Common myeloid progenitor, CD34-positive (primary cell): ENCODE results near the gene TSTD1.
A peak's percentile ranks its signal among the peaks of the same experiment; 100 is the strongest.

Experiments
- CTCF ChIA-PET: fragments of 350-600 bp; sonication (Branson Sonifier 250); formaldehyde crosslinking; loops from one replicate; lab custom pipeline; 2021; ENCODE audit warnings: antibody characterized with exemption; lab: Charles Lee
- POLR2A ChIA-PET: fragments of 350-600 bp; sonication (Branson Sonifier 250); formaldehyde crosslinking; loops from one replicate; lab custom pipeline; 2021; ENCODE audit warnings: antibody characterized with exemption; lab: Charles Lee
- DNase-seq, 3 donors: peaks; one replicate each; pipeline versions ENCODE4 v3.0.0 to v3.0.0-alpha.2; 2013
- H3K27ac ChIP-seq, 2 experiments: 1 replicate in 1 of 2; 2 replicates in 1 of 2; pipeline ENCODE4 v1.7.0; 2013; ENCODE audit warnings: inconsistent platforms in 2 of 2, low read length in 2 of 2, mild to moderate bottlenecking in 2 of 2, low read depth in 1 of 2, moderate library complexity in 1 of 2; ENCODE audit not compliant: severe bottlenecking in 2 of 2, insufficient read depth in 1 of 2, poor library complexity in 1 of 2
- H3K27me3 ChIP-seq, 5 experiments: replicated peaks in 2 of 5; 1 replicate in 3 of 5; 2 replicates in 2 of 5; pipeline versions ENCODE4 v1.6.1 to v1.7.0; 2013; ENCODE audit warnings: low read length in 4 of 5, mild to moderate bottlenecking in 2 of 5, moderate library complexity in 2 of 5, inconsistent platforms in 1 of 5; ENCODE audit not compliant: insufficient read depth in 5 of 5, control insufficient read depth in 4 of 5
- H3K36me3 ChIP-seq, 4 experiments: 1 replicate in 2 of 4; 2 replicates in 2 of 4; pipeline versions ENCODE4 v1.6.1 to v1.7.0; 2013; ENCODE audit warnings: low read length in 3 of 4, control low read depth in 1 of 4, mild to moderate bottlenecking in 1 of 4; ENCODE audit not compliant: control insufficient read depth in 4 of 4, insufficient read depth in 4 of 4
- H3K4me1 ChIP-seq, 4 experiments: 1 replicate in 3 of 4; 2 replicates in 1 of 4; pipeline versions ENCODE4 v1.6.1 to v1.7.1; 2013; ENCODE audit warnings: low read length in 3 of 4, mild to moderate bottlenecking in 3 of 4, control low read depth in 1 of 4, inconsistent platforms in 1 of 4, moderate library complexity in 1 of 4; ENCODE audit not compliant: control insufficient read depth in 4 of 4, insufficient read depth in 4 of 4; ENCODE audit errors: control extremely low read depth in 1 of 4
- H3K4me3 ChIP-seq, 7 experiments: 1 replicate in 4 of 7; 2 replicates in 3 of 7; pipeline versions ENCODE4 v1.5.1 to v1.7.0; 2013; ENCODE audit warnings: mild to moderate bottlenecking in 7 of 7, low read length in 6 of 7, moderate library complexity in 6 of 7, inconsistent platforms in 2 of 7, low read depth in 2 of 7, control low read depth in 1 of 7; ENCODE audit not compliant: insufficient read depth in 4 of 7, control insufficient read depth in 1 of 7; ENCODE audit errors: extremely low read depth in 1 of 7
- H3K9me3 ChIP-seq, 5 experiments: 1 replicate in 4 of 5; 2 replicates in 1 of 5; pipeline versions ENCODE4 v1.6.1 to v1.7.1; 2013; ENCODE audit warnings: low read length in 4 of 5, mild to moderate bottlenecking in 2 of 5, inconsistent platforms in 1 of 5, low read depth in 1 of 5, moderate library complexity in 1 of 5; ENCODE audit not compliant: control insufficient read depth in 4 of 5, insufficient read depth in 2 of 5; ENCODE audit errors: control extremely low read depth in 1 of 5
- WGBS: methylation state at CpG from one replicate; pipeline ENCODE4 v1.1.5; 2013; ENCODE audit not compliant: insufficient coverage; 5-methylcytosine and 5-hydroxymethylcytosine counted together

The TSTD1 gene

DNA sequence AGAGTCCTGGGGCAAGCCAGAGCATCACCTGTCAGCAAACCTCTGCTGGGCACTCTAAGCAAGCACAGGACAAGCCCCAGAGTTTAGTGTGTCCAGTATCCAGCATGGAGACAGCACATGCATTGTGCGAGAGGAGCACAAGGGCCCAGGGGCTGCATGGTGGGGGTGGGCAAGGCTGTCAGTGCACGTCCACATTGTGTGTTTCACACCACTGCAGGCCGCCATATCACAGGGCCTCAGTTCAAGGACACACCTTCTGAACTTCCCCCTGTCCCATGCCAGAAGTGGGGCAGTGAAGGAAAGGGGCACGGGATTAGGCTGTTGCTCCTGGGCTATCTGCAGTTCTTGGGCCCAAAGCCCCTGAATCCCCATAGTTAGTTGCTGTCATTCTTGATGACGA, 782 bp upstream of the TSTD1 start:
- CTCF ChIA-PET: interaction anchor here (0.8 to 11.6 kb wide), 16 partner anchors 19 to 101 kb away, joined by 3 to 166 read pairs (median 7); partner anchors contain the start of genes ARHGAP30, F11R and KLHDC9
- H3K36me3 ChIP-seq: peaks cover 9 to 40% (median 29%) of the 10 kb centered on the region in 4 experiments
- H3K27me3 ChIP-seq: no peaks in the 10 kb centered on the region
- WGBS: 93% methylated on average over 5 of the region's 5 CpGs
- DNase-seq: no peak
- POLR2A ChIA-PET: interaction anchor here (0.9 to 1.8 kb wide), 3 partner anchors 19 to 58 kb away, joined by 3 to 7 read pairs (median 5); partner anchors contain the start of genes F11R and KLHDC9
- H3K9me3 ChIP-seq: no peaks in the 10 kb centered on the region
- peak overlapping the region in 2 of 7 experiments; percentile 83 to 91 for H3K4me3 ChIP-seq
- no peak overlapping the region for H3K27ac ChIP-seq
- H3K4me1 ChIP-seq: peaks cover 4 to 33% (median 25%) of the 10 kb centered on the region in 4 experiments

GRCh38 chr1:161039154-161039545, 386 bp upstream of the TSTD1 start:
- Histone ChIP-seq H3K27me3 (no peaks in the 10 kb centered on the region), H3K36me3 (peaks cover 9 to 40% (median 29%) of the 10 kb centered on the region in 4 experiments), H3K27ac (no peak overlapping the region), H3K9me3 (no peaks in the 10 kb centered on the region), H3K4me3 (peak overlapping the region in 6 of 7 experiments; percentile 73 to 91 (median 79)), H3K4me1 (peaks cover under 1 to 29% (median 22%) of the 10 kb centered on the region in 4 experiments)
- CTCF ChIA-PET: interaction anchor here (1.1 to 11.6 kb wide), 15 partner anchors 8 to 102 kb away, joined by 4 to 166 read pairs (median 7); partner anchors contain the start of genes ARHGAP30, F11R and KLHDC9
- POLR2A ChIA-PET: interaction anchor here (0.7 to 1.8 kb wide), 4 partner anchors 18 to 59 kb away, joined by 3 to 7 read pairs (median 4); partner anchors contain the start of genes F11R and KLHDC9
- no CpG with 5 or more reads among the region's 3 CpGs for WGBS
- DNase-seq: no peak

- H3K27ac ChIP-seq: peak overlapping the region; percentile 25 to 77
- peak overlapping the region; percentile 60 to 91 (median 75) for H3K4me3 ChIP-seq
- H3K27me3 ChIP-seq: no peaks in the 10 kb centered on the region
- H3K4me1 ChIP-seq: peaks cover 0 to 21% (median 17%) of the 10 kb centered on the region in 4 experiments
- POLR2A ChIA-PET: interaction anchor here (0.7 to 1.8 kb wide), 3 partner anchors 17 to 59 kb away, joined by 3 to 5 read pairs (median 3); partner anchors contain the start of gene F11R
- no peaks in the 10 kb centered on the region for H3K9me3 ChIP-seq
- CTCF ChIA-PET: interaction anchor here (0.7 to 11.6 kb wide), 12 partner anchors 9 to 61 kb away, joined by 3 to 166 read pairs (median 7); partner anchors contain the start of genes ARHGAP30, F11R and KLHDC9
- H3K36me3 ChIP-seq: peaks cover 7 to 35% (median 26%) of the 10 kb centered on the region in 4 experiments
- DNase-seq: no peak
- WGBS: 61% methylated on average over 18 of the region's 21 CpGs
Observed at GRCh38 chr1:161037661-161038522, 872 bp downstream of the TSTD1 start.

GRCh38 chr1:161033751-161034150, 5.0 kb downstream of the TSTD1 start:
- DNase-seq: no peak
- peaks cover 0 to 20% (median 11%) of the 10 kb centered on the region in 4 experiments for H3K4me1 ChIP-seq
- CTCF ChIA-PET: interaction anchor here (1.3 kb wide), 1 partner anchor 64 kb away, joined by 3 read pairs; no protein-coding TSS in a partner anchor
- H3K27me3 ChIP-seq: no peaks in the 10 kb centered on the region
- POLR2A ChIA-PET: interaction anchor here (1.2 kb wide), 1 partner anchor 13 kb away, joined by 3 read pairs; the partner anchor contains the start of gene F11R
- H3K9me3 ChIP-seq: no peaks in the 10 kb centered on the region
- H3K27ac ChIP-seq: no peak overlapping the region
- H3K36me3 ChIP-seq: no peaks in the 10 kb centered on the region
- WGBS: 100% methylated on average over 2 of the region's 3 CpGs
- H3K4me3 ChIP-seq: no peak overlapping the region

GRCh38 chr1:161032409-161032808, 6.4 kb downstream of the TSTD1 start:
- H3K27ac ChIP-seq: no peak overlapping the region
- H3K9me3 ChIP-seq: no peaks in the 10 kb centered on the region
- no peak overlapping the region for H3K4me3 ChIP-seq
- CTCF ChIA-PET: interaction anchor here (0.6 to 3.2 kb wide), 7 partner anchors 9 to 277 kb away, joined by 3 to 13 read pairs (median 3); partner anchors contain the start of gene F11R
- H3K27me3 ChIP-seq: no peaks in the 10 kb centered on the region
- 78% methylated on average over 1 of the region's 1 CpG for WGBS
- no peaks in the 10 kb centered on the region for H3K36me3 ChIP-seq
- DNase-seq: no peak
- POLR2A ChIA-PET: interaction anchor here (1.2 kb wide), 1 partner anchor 11 kb away, joined by 3 read pairs; the partner anchor contains the start of gene F11R
- peaks cover 0 to 11% (median 0%) of the 10 kb centered on the region in 4 experiments for H3K4me1 ChIP-seq

- POLR2A ChIA-PET: no interaction called here
- CTCF ChIA-PET: interaction anchor here (0.6 to 3.2 kb wide), 6 partner anchors 9 to 34 kb away, joined by 3 to 13 read pairs (median 4); partner anchors contain the start of gene F11R
- H3K27ac ChIP-seq: no peak overlapping the region
- WGBS: no CpG with 5 or more reads among the region's 2 CpGs
- no peaks in the 10 kb centered on the region for H3K36me3 ChIP-seq
- peaks cover 0 to 11% (median 0%) of the 10 kb centered on the region in 4 experiments for H3K4me1 ChIP-seq
- no peaks in the 10 kb centered on the region for H3K9me3 ChIP-seq
- no peak overlapping the region for H3K4me3 ChIP-seq
- DNase-seq: no peak
- no peaks in the 10 kb centered on the region for H3K27me3 ChIP-seq
Observed at GRCh38 chr1:161031874-161032273, 6.9 kb downstream of the TSTD1 start.
